ENCODE results near the gene TMEM222.
A peak's percentile ranks its signal among the peaks of the same experiment; 100 is the strongest.

The TMEM222 gene

GRCh38 chr1:27290581-27290980 lies 31.4 kb upstream of the TMEM222 start:
- no peak for DNase-seq (ENCODE audit: low read depth)

DNA sequence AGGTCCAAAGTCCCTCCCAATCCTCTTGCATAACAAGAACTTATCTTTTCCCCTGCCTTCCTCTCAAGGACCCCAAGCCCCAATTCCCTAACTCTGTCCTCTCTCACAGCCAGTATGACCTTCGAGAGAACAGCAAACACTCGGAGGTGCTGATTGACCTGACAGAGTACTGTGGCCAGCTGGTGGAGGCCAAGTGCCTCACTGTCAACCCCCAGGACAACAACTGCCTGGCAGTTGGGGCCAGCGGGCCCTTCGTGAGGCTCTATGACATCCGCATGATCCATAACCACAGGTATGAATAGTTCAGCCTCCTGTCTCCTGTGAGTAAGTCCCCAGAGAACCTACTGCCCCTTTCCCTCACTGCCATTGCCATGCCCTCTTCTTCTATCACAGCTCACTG lies 29.9 kb upstream of the TMEM222 start:
- no peak overlapping the region for H3K4me3 ChIP-seq (ENCODE audit: control insufficient read depth, low read depth, low read length)
- TF ChIP-seq CTCF (conservative IDR thresholded peaks at IDR 0.05; ENCODE audit: control insufficient read depth, insufficient read depth, low read depth, low read length): no peak
- DNase-seq (ENCODE audit: low read depth): peak; percentile 22

More at GRCh38 chr1:27290581-27290980, 31.4 kb upstream of the TMEM222 start:
- H3K4me3 ChIP-seq (ENCODE audit: control insufficient read depth, low read depth, low read length): no peak overlapping the region
- TF ChIP-seq CTCF (conservative IDR thresholded peaks at IDR 0.05; ENCODE audit: control insufficient read depth, insufficient read depth, low read depth, low read length): no peak

- H3K4me3 ChIP-seq (ENCODE audit: control insufficient read depth, low read depth, low read length): no peak overlapping the region
- no peak for DNase-seq (ENCODE audit: low read depth)
- TF ChIP-seq CTCF (conservative IDR thresholded peaks at IDR 0.05; ENCODE audit: control insufficient read depth, insufficient read depth, low read depth, low read length): no peak
Observed at GRCh38 chr1:27293915-27294314, 28.0 kb upstream of the TMEM222 start.

GRCh38 chr1:27296773-27297291 lies 25.1 kb upstream of the TMEM222 start:
- TF ChIP-seq CTCF (conservative IDR thresholded peaks at IDR 0.05; ENCODE audit: control insufficient read depth, insufficient read depth, low read depth, low read length): peak; percentile 63
- H3K4me3 ChIP-seq (ENCODE audit: control insufficient read depth, low read depth, low read length): no peak overlapping the region
- DNase-seq (ENCODE audit: low read depth): peak; percentile 57

DNA sequence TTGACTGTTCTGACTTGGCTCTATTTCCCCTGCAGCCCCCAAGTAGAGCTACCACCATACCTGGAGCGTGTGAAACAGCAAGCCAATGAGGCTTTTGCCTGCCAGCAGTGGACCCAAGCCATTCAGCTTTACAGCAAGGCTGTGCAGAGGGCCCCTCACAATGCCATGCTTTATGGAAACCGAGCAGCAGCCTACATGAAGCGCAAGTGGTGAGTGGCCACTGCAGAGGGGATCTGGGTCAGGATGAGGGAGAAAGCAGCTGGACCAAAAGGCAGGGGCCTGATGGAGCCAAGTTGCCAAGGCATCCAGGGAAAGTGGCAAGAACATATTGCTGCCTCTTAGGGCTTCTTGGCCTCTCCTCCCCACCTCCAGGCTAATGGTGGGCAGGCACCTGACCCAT lies 24.1 kb upstream of the TMEM222 start:
- no peak for TF ChIP-seq CTCF (conservative IDR thresholded peaks at IDR 0.05; ENCODE audit: control insufficient read depth, insufficient read depth, low read depth, low read length)
- no peak for DNase-seq (ENCODE audit: low read depth)
- H3K4me3 ChIP-seq (ENCODE audit: control insufficient read depth, low read depth, low read length): no peak overlapping the region

DNA sequence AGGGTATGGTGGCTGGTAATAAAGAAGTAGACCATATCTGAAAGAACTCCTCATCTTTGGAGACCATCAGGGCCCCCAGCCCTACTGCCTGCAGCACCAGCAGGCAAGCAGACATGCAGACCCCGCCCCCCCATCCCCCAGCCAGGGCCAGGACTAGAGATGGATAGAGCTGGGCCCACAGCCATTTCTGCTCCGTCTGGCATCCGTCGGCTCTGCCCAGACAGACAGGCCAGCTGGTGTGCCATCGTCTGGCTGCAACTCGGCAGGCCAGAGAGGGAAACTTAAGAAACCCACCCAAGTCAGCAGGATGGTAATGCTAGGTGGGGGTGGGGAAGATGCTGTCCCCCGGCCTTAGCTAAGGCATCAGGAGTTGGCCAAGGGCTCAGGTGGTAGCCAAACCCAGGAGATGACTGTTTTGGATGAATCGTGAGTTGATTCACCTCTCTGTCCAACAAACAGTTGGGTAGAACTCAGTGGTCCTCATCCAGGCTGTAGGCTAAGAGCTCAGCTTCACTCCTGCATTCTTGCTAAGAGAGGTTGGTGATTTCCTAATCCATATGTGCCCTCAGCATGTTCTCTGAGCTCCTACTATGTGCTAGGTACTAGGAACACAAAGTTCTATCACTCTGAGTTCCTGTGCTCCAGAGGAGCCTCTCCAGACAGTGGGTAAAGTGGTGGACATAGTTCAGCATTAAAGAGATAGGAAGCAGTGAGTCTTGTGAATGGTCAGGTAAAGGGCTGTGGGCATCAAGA lies 23.2 kb upstream of the TMEM222 start:
- no peak overlapping the region for H3K4me3 ChIP-seq (ENCODE audit: control insufficient read depth, low read depth, low read length)
- no peak for TF ChIP-seq CTCF (conservative IDR thresholded peaks at IDR 0.05; ENCODE audit: control insufficient read depth, insufficient read depth, low read depth, low read length)
- peak; percentile 16 for DNase-seq (ENCODE audit: low read depth)
